Uterus (tissue), 4 donors: ENCODE results near the gene EFTUD2. TPM values are rescaled to one million over a fixed set of nuclear protein-coding genes. Genes with fewer than 3 reads are reported as not detected.
A peak's percentile ranks its signal among the peaks of the same experiment; 100 is the strongest.

Experiments used
- DNase-seq, 2 donors: peaks; one replicate each; pipeline ENCODE4 v3.0.0-alpha.2; 2019 to 2020
- H3K27ac ChIP-seq, 2 donors: fragments of 200-600 bp; sonication (generic); 1 replicate in 1 of 2; 2 replicates in 1 of 2; pipeline ENCODE4 v1.5.1; 2016 to 2018
- H3K27me3 ChIP-seq, 2 donors: fragments of 200-600 bp; sonication (generic); one replicate each; pipeline ENCODE4 v1.5.1; 2018 to 2019; ENCODE audit warnings: control low read depth in 1 of 2
- H3K36me3 ChIP-seq, 2 donors: fragments of 200-600 bp; sonication (generic); one replicate each; pipeline ENCODE4 v1.5.1; 2019; ENCODE audit warnings: control low read depth in 1 of 2
- H3K4me1 ChIP-seq, 2 donors: fragments of 200-600 bp; sonication (generic); one replicate each; pipeline ENCODE4 v1.5.1; 2018 to 2019; ENCODE audit warnings: control low read depth in 1 of 2
- H3K4me3 ChIP-seq, 2 donors: fragments of 200-600 bp; sonication (generic); 1 replicate in 1 of 2; 2 replicates in 1 of 2; pipeline ENCODE4 v1.5.1; 2018 to 2019; ENCODE audit warnings: mild to moderate bottlenecking in 1 of 2
- H3K9me3 ChIP-seq, 2 donors: fragments of 200-600 bp; sonication (generic); one replicate each; pipeline ENCODE4 v1.5.1; 2019; ENCODE audit warnings: control low read depth in 1 of 2
- POLR2A ChIP-seq, 2 donors: fragments of 450-650 bp; IDR thresholded peaks; one replicate each; pipeline ENCODE4 v1.6.1; 2016; ENCODE audit warnings: antibody characterized with exemption in 2 of 2, mild to moderate bottlenecking in 1 of 2, moderate library complexity in 1 of 2
- intact Hi-C: fragments of 100-400 bp; cut with DNase I; formaldehyde crosslinking; loops from one replicate; pipeline ENCODE4 v1.15.1; 2023; ENCODE audit warnings: low total_unique reads
- total RNA-seq, 4 donors: library from RNA; depleted of rRNA in 3 of 4; stranded (reverse); fragments of >200 nt in 3 of 4; gene quantifications; one replicate each; pipeline versions ENCODE4 v1.1.0 to v1.2.4, GENCODE V29; 2014 to 2023
- TF ChIP-seq, protein P1 (sequence below), 4 experiments: fragments of 200-600 bp in 2 of 4; fragments of 450-650 bp in 2 of 4; sonication (generic) in 2 of 4; IDR thresholded peaks; one replicate each; pipeline ENCODE4 v1.5.1; 2016 to 2019; ENCODE audit warnings: antibody characterized with exemption in 4 of 4, mild to moderate bottlenecking in 2 of 4, moderate library complexity in 1 of 4
- donor health status: DM: yes; HTN: yes; CAD: no.

EFTUD2 gene
- total RNA-seq, 4 donors from 2014 or later: 12.4 to 129 (median 64.7) TPM

DNA sequence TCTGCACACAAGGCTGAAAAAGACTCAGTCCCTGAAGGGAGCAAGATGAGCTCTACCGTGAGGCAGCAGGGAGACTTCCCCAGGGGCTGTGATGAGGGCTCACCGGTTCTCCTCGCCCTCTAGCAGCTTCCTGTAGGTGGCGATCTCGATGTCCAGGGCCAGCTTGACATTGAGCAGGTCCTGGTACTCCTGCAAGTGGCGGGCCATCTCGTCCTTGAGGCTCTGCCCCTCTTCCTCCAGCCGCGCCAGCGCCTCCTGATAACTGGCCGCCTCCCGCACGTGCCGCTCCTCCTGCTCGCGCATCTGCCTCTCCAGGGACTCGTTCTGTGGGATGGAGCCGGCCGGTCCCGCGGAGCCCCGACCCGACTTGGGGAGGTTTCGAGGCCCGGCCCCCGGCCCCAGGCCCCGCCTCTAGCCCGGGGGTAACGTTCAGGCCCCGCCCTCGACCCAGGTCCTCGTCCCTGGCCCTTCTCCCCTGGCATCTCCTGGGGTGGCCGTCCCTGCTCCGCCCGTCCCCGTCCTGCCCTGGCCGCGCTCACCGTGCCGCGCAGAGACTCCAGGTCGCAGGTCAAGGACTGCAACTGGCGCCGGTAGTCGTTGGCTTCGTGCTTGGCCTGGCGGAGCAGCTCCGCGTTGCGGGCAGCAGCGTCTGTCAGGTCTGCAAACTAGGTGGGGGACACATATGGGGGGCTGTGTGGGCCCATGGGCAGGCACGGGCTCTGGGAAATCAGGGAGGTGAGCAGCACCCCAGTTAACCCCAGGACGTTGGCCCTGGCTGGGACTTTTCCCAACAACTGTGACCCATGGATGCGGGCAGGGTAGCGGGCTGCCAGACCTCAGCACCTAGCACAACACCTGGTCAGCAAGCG, 12.1 kb upstream of the EFTUD2 start:
- H3K4me3 ChIP-seq: peak overlapping the region in 1 of 2 donors; percentile 17
- intact Hi-C loops: loop anchor here (10.0 kb wide), 1 partner anchor 183 kb away; no protein-coding TSS in a partner anchor

DNA sequence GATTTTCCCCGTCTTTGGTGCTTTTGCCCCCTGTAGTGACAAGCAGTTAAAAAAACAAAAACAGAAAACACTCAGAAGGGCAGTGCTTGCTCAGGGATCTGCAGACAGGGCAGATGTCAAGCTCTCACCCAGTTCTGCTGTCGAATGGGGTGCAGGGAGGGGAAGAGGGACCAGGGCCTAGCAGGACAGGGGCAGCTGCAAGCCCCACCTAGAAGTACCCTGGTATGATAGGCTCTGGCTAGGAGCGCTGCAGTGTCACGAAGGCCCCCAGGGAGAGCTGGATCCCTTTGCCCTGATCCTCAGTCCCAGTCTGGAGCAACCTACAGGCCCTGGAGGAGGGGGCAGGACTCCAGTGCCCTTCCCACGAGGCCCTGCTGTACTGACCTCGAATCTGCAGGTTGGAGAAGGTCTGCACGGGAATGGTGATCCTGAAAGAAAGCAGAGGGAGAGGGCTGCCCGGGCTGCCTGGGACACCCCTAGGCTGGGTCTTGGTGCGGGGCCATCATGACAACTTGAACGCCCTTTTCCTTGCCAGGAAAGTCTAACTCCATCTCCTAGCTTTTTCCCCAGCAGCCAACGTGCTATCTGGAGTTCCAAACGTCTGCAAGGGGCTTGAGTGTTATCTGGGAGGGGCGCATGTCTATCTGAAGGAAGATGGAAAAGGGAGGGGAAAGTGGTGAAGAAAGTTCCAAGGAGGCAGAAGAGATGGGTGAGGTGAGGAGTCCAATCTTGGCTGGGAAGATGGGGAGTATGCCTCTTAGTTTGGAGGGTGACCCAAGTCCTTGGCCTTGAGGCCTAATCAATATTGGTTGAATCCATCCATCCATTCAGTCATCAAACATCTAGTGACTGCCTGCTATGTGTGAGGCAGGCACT, 11.2 kb upstream of the EFTUD2 start:
- TF ChIP-seq POLR2A (IDR thresholded peaks at IDR 0.05): no peak
- no peak overlapping the region for H3K4me3 ChIP-seq
- no peaks in the 10 kb centered on the region for H3K9me3 ChIP-seq
- H3K27ac ChIP-seq: no peak overlapping the region
- no peaks in the 10 kb centered on the region for H3K36me3 ChIP-seq
- DNase-seq: no peak
- H3K27me3 ChIP-seq: no peaks in the 10 kb centered on the region
- intact Hi-C loops: loop anchor here (10.0 kb wide), 1 partner anchor 184 kb away; no protein-coding TSS in a partner anchor
- H3K4me1 ChIP-seq: peaks cover 0 to 4% of the 10 kb centered on the region in 2 donors

More for the DNA sequence above, 12.1 kb upstream of the EFTUD2 start:
- Histone ChIP-seq H3K9me3 (no peaks in the 10 kb centered on the region), H3K36me3 (no peaks in the 10 kb centered on the region), H3K27ac (no peak overlapping the region), H3K27me3 (no peaks in the 10 kb centered on the region), H3K4me1 (peaks cover 0 to 4% of the 10 kb centered on the region in 2 donors)
- TF ChIP-seq, protein P1, sequence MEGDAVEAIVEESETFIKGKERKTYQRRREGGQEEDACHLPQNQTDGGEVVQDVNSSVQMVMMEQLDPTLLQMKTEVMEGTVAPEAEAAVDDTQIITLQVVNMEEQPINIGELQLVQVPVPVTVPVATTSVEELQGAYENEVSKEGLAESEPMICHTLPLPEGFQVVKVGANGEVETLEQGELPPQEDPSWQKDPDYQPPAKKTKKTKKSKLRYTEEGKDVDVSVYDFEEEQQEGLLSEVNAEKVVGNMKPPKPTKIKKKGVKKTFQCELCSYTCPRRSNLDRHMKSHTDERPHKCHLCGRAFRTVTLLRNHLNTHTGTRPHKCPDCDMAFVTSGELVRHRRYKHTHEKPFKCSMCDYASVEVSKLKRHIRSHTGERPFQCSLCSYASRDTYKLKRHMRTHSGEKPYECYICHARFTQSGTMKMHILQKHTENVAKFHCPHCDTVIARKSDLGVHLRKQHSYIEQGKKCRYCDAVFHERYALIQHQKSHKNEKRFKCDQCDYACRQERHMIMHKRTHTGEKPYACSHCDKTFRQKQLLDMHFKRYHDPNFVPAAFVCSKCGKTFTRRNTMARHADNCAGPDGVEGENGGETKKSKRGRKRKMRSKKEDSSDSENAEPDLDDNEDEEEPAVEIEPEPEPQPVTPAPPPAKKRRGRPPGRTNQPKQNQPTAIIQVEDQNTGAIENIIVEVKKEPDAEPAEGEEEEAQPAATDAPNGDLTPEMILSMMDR (IDR thresholded peaks at IDR 0.05): peak; percentile 10 to 50 (median 29)
- no peak for TF ChIP-seq POLR2A (IDR thresholded peaks at IDR 0.05)
- peak; percentile 49 for DNase-seq

DNA sequence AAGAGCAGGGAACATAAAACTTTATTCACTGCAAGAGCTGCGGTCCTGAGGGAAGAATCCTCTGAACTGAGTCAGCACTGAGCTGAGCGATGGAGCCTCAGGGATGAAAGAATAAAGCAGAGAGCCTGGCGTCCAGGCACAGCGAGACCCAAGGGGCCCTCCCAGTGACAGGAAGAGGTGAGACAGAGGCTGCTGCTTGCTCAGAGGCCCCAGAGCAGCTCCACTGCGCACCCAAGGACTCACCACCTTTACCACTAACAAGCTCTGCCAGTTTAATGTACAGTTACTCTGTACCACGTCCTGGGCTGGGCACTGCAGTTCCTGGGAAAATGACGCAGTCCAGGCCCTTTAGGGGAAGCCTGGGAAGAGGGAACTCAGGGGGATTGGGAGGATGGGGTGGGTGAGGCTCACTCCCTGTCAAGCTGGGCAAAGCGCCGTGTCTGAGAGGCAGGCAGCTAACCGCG, 10.5 kb upstream of the EFTUD2 start:
- Histone ChIP-seq H3K27ac (no peak overlapping the region), H3K9me3 (no peaks in the 10 kb centered on the region), H3K4me3 (no peak overlapping the region), H3K4me1 (peaks cover 0 to 4% of the 10 kb centered on the region in 2 donors), H3K27me3 (no peaks in the 10 kb centered on the region), H3K36me3 (no peaks in the 10 kb centered on the region)
- TF ChIP-seq, protein P1 (IDR thresholded peaks at IDR 0.05): no peak
- no peak for TF ChIP-seq POLR2A (IDR thresholded peaks at IDR 0.05)
- peak in 1 of 2 donors; percentile 8 for DNase-seq
- intact Hi-C loops: loop anchor here (10.0 kb wide), 1 partner anchor 185 kb away; no protein-coding TSS in a partner anchor

DNA sequence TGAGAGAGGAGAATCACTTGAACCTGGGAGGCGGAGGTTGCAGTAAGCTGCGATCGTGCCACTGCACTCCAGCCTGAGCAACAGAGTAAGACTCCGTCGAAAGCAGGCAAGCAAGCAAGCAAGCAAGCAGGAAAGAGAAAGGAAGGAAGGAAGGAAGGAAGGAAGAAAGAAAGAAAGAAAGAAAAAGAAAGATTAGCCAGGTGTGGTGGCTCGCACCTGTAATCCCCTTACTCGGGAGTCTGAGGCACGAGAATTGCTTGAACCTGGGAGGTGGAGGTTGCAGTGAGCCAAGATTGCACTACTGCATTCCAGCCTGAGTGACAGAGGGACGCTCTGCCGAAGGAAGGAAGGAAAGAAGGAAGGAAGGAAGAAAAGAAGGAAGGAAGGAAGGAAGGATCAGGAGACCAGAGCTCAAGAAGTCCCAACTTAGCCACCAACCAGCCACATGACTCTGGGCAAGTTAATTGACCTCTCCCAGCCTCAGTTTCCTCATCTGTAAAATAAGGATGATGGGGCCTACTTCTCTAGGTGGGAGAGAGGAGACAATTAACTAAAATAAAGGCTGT, 9.6 kb upstream of the EFTUD2 start:
- Histone ChIP-seq H3K4me3 (no peak overlapping the region), H3K9me3 (no peaks in the 10 kb centered on the region), H3K36me3 (no peaks in the 10 kb centered on the region), H3K27ac (no peak overlapping the region), H3K4me1 (peaks cover 0 to 4% of the 10 kb centered on the region in 2 donors), H3K27me3 (no peaks in the 10 kb centered on the region)
- DNase-seq: no peak
- TF ChIP-seq, protein P1 (IDR thresholded peaks at IDR 0.05): no peak
- no peak for TF ChIP-seq POLR2A (IDR thresholded peaks at IDR 0.05)
- intact Hi-C loops: no loop called here
